Ramos (cell line): ENCODE measurements around the gene BHLHE23.

ENCODE experiments used
- in situ Hi-C: fragments of 300-500 bp; cut with MboI; formaldehyde crosslinking; loops from one replicate; pipeline ENCODE4 v1.14.3; 2022; ENCODE audit warnings: low sequenced_read_pairs; ENCODE audit not compliant: unreplicated experiment

The BHLHE23 gene

GRCh38 chr20:63006540-63007359 lies at the start of gene BHLHE23:
Gene BHLHE23 (minus strand): TSS chr20:63006964. CDS start chr20:63006774, 190 bp downstream.
- in situ Hi-C loops: no loop called here

- in situ Hi-C loops: no loop called here
Observed at GRCh38 chr20:63055575-63056235, 48.9 kb upstream of the BHLHE23 start.

GRCh38 chr20:63054681-63055240 lies 48.0 kb upstream of the BHLHE23 start:
- in situ Hi-C loops: no loop called here

GRCh38 chr20:63054103-63054474 lies 47.3 kb upstream of the BHLHE23 start:
- in situ Hi-C loops: no loop called here

GRCh38 chr20:63053432-63054102 lies 46.8 kb upstream of the BHLHE23 start:
- in situ Hi-C loops: no loop called here

- in situ Hi-C loops: no loop called here
Observed at GRCh38 chr20:63052571-63053431, 46.0 kb upstream of the BHLHE23 start.

GRCh38 chr20:63051911-63052310 lies 45.1 kb upstream of the BHLHE23 start:
- in situ Hi-C loops: no loop called here

- in situ Hi-C loops: no loop called here
Observed at GRCh38 chr20:63051186-63051860, 44.6 kb upstream of the BHLHE23 start.

- in situ Hi-C loops: no loop called here
Observed at GRCh38 chr20:63050406-63050805, 43.6 kb upstream of the BHLHE23 start.

- in situ Hi-C loops: no loop called here
Observed at GRCh38 chr20:63049561-63050221, 42.9 kb upstream of the BHLHE23 start.

- in situ Hi-C loops: no loop called here
Observed at GRCh38 chr20:63049191-63049518, 42.4 kb upstream of the BHLHE23 start.

- in situ Hi-C loops: no loop called here
Observed at GRCh38 chr20:63048516-63049190, 41.9 kb upstream of the BHLHE23 start.

- in situ Hi-C loops: no loop called here
Observed at GRCh38 chr20:63047946-63048345, 41.2 kb upstream of the BHLHE23 start.

- in situ Hi-C loops: no loop called here
Observed at GRCh38 chr20:63047267-63047666, 40.5 kb upstream of the BHLHE23 start.

- in situ Hi-C loops: no loop called here
Observed at GRCh38 chr20:63046841-63047240, 40.1 kb upstream of the BHLHE23 start.

GRCh38 chr20:63045991-63046390 lies 39.2 kb upstream of the BHLHE23 start:
- in situ Hi-C loops: no loop called here

- in situ Hi-C loops: no loop called here
Observed at GRCh38 chr20:63045401-63045800, 38.6 kb upstream of the BHLHE23 start.

- in situ Hi-C loops: no loop called here
Observed at GRCh38 chr20:63044605-63045004, 37.8 kb upstream of the BHLHE23 start.
